Esophagus muscularis mucosa (tissue), 4 donors: ENCODE data around the gene CCDC78. TPM values are rescaled to one million over a fixed set of nuclear protein-coding genes. Genes with fewer than 3 reads are reported as not detected.

Experiments used
- DNase-seq: peaks from one replicate; pipeline ENCODE4 v3.0.0-alpha.2; 2017; ENCODE audit errors: extremely low spot score
- H3K27ac ChIP-seq, 4 donors: fragments of 200-600 bp; sonication (generic); replicated peaks in 1 of 4; 1 replicate in 3 of 4; 2 replicates in 1 of 4; pipeline ENCODE4 v1.5.1; 2016 to 2019; ENCODE audit warnings: mild to moderate bottlenecking in 1 of 4
- H3K27me3 ChIP-seq, 4 donors: fragments of 200-600 bp; sonication (generic); one replicate each; pipeline versions ENCODE4 v1.5.1 to v1.6.0; 2016 to 2019
- H3K36me3 ChIP-seq, 4 donors: fragments of 200-600 bp; sonication (generic); one replicate each; pipeline ENCODE4 v1.5.1; 2016 to 2019
- H3K4me1 ChIP-seq, 4 donors: fragments of 200-600 bp; sonication (generic); one replicate each; pipeline ENCODE4 v1.5.1; 2016 to 2019
- H3K4me3 ChIP-seq, 4 donors: fragments of 200-600 bp; sonication (generic); 1 replicate in 2 of 4; 2 replicates in 2 of 4; pipeline ENCODE4 v1.5.1; 2016 to 2019; ENCODE audit warnings: mild to moderate bottlenecking in 4 of 4, moderate library complexity in 1 of 4
- H3K9me3 ChIP-seq, 4 donors: fragments of 200-600 bp; sonication (generic); 1 replicate in 3 of 4; 2 replicates in 1 of 4; pipeline ENCODE4 v1.5.1; 2016 to 2019
- CTCF ChIP-seq, 3 experiments: fragments of 200-600 bp in 2 of 3; fragments of 450-650 bp in 1 of 3; sonication (generic) in 2 of 3; IDR thresholded peaks; one replicate each; pipeline ENCODE4 v1.5.1; 2017 to 2019; ENCODE audit warnings: antibody characterized with exemption in 3 of 3, mild to moderate bottlenecking in 2 of 3, moderate library complexity in 1 of 3
- EP300 ChIP-seq: sonication (generic); formaldehyde crosslinking; IDR thresholded peaks from one replicate; pipeline ENCODE4 v1.6.1; 2017; ENCODE audit warnings: antibody characterized with exemption
- POLR2A ChIP-seq: fragments of 450-650 bp; IDR thresholded peaks from one replicate; pipeline ENCODE4 v1.6.1; 2017; ENCODE audit warnings: antibody characterized with exemption, moderate library complexity, mild to moderate bottlenecking, low read depth
- POLR2AphosphoS5 ChIP-seq, 2 donors: sonication (generic); formaldehyde crosslinking; IDR thresholded peaks; one replicate each; pipeline ENCODE4 v1.6.1; 2017; ENCODE audit warnings: antibody characterized with exemption in 2 of 2
- WGBS: methylation state at CpG from one replicate; pipeline ENCODE4 v1.1.5; 2018; 5-methylcytosine and 5-hydroxymethylcytosine counted together
- intact Hi-C: fragments of 100-400 bp; cut with DNase I; formaldehyde crosslinking; loops from one replicate; pipeline ENCODE4 v1.15.1; 2023
- total RNA-seq, 4 donors: library from RNA; depleted of rRNA; stranded (reverse); fragments of >200 nt; gene quantifications; one replicate each; pipeline versions ENCODE4 v1.1.0 to v1.2.1, GENCODE V29; 2016

CCDC78 gene
- 1 to 10 TPM in 1 of 4 donors, under 1 TPM in 3; 0.33 to 2.5 (median 0.61) TPM for total RNA-seq

GRCh38 chr16:726438-727290 lies at the start of gene CCDC78, which contains the start of gene HAGHL:
Gene CCDC78, minus strand, starts transcription at chr16:726443. Its CDS starts 76 bp downstream, at chr16:726367.
Gene HAGHL, plus strand, starts transcription at chr16:727106. Its CDS starts 404 bp downstream, at chr16:727510.
- Histone ChIP-seq H3K27ac (no peak within 1 kb of the TSS), H3K4me3 (peak within 1 kb of the TSS; percentile 56 to 66 (median 58)), H3K27me3 (peaks cover 0 to 53% (median 24%) of the 10 kb centered on the region in 4 donors), H3K9me3 (no peaks in the 10 kb centered on the region), H3K4me1 (peaks cover 29 to 45% (median 40%) of the 10 kb centered on the region in 4 donors), H3K36me3 (peaks cover 8 to 26% (median 18%) of the 10 kb centered on the region in 4 donors)
- no peak for DNase-seq
- no peak for TF ChIP-seq POLR2AphosphoS5 (IDR thresholded peaks at IDR 0.05)
- no CpG with 5 or more reads among the region's 88 CpGs for WGBS
- intact Hi-C loops = no loop called here

- DNase-seq = no peak
- Histone ChIP-seq H3K4me3 (no peak overlapping the region), H3K27ac (no peak overlapping the region), H3K4me1 (no peaks in the 10 kb centered on the region), H3K36me3 (no peaks in the 10 kb centered on the region), H3K9me3 (no peaks in the 10 kb centered on the region), H3K27me3 (peaks cover 0 to 76% (median 4%) of the 10 kb centered on the region in 4 donors)
- 74% methylated on average over 26 of the region's 36 CpGs for WGBS
- TF ChIP-seq POLR2A (no peak), EP300 (no peak), POLR2AphosphoS5 (IDR thresholded peaks at IDR 0.05) (no peak), CTCF (IDR thresholded peaks at IDR 0.05) (no peak)
- intact Hi-C loops = no loop called here
These were observed 49.1 kb upstream of the CCDC78 start for GRCh38 chr16:775236-775796.

- intact Hi-C loops = no loop called here
- no peak overlapping the region for H3K27ac ChIP-seq
- TF ChIP-seq EP300 (no peak), POLR2AphosphoS5 (IDR thresholded peaks at IDR 0.05) (no peak), POLR2A (no peak), CTCF (IDR thresholded peaks at IDR 0.05) (no peak)
- no peak overlapping the region for H3K4me3 ChIP-seq
- no peaks in the 10 kb centered on the region for H3K4me1 ChIP-seq
- H3K27me3 ChIP-seq = peaks cover 0 to 76% (median under 1%) of the 10 kb centered on the region in 4 donors
- DNase-seq = no peak
- 84% methylated on average over 3 of the region's 46 CpGs for WGBS
- H3K36me3 ChIP-seq = no peaks in the 10 kb centered on the region
- H3K9me3 ChIP-seq = no peaks in the 10 kb centered on the region
These were observed 48.1 kb upstream of the CCDC78 start for GRCh38 chr16:774086-775001.

- Histone ChIP-seq H3K36me3 (no peaks in the 10 kb centered on the region), H3K9me3 (no peaks in the 10 kb centered on the region), H3K27ac (no peak overlapping the region), H3K27me3 (peaks cover 0 to 71% (median 0%) of the 10 kb centered on the region in 4 donors), H3K4me3 (no peak overlapping the region), H3K4me1 (no peaks in the 10 kb centered on the region)
- DNase-seq = no peak
- TF ChIP-seq POLR2A (no peak), CTCF (IDR thresholded peaks at IDR 0.05) (no peak), EP300 (no peak), POLR2AphosphoS5 (IDR thresholded peaks at IDR 0.05) (no peak)
- intact Hi-C loops = no loop called here
- WGBS = 97% methylated on average over 12 of the region's 18 CpGs
These were observed 46.7 kb upstream of the CCDC78 start for GRCh38 chr16:772959-773358.
